Measurements from ENCODE around the gene NSMF. TPM values are rescaled to one million over a fixed set of nuclear protein-coding genes. Genes with fewer than 3 reads are reported as not detected.

The NSMF gene
- total and polyA plus RNA-seq, 10 of the 15 experiments (the other 5 are each of a cell fraction or from before 2014, with no cell fraction given): 0.13 to 44.3 (median 13.4) TPM

DNA sequence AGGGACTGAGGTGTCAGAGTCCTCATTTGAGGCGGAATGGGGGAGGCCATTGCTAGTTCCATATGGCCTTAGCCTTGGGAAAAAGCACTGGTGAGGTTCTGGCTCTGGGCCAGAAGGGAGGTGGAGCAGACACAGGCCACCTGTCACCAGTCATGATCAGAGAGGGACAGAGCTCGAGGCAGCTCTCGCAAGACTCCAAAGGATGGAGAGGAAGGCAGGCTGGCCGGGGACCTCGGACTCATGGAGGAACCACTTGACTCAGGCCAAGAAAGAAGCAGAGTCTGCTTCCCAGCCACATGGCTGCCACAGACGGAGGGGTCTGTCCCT is 29.2 kb upstream of the NSMF start (continued):
- TF ChIP-seq ZBTB11 (CRISPR knock-in tag; IDR thresholded peaks at IDR 0.05): no peak
- no peak for TF ChIP-seq ESRRA (IDR thresholded peaks at IDR 0.05; ENCODE audit: low read length)
- no peak for TF ChIP-seq NR2C1 (IDR thresholded peaks at IDR 0.05)
- no peak for TF ChIP-seq NR2F1 (conservative IDR thresholded peaks at IDR 0.05)

DNA sequence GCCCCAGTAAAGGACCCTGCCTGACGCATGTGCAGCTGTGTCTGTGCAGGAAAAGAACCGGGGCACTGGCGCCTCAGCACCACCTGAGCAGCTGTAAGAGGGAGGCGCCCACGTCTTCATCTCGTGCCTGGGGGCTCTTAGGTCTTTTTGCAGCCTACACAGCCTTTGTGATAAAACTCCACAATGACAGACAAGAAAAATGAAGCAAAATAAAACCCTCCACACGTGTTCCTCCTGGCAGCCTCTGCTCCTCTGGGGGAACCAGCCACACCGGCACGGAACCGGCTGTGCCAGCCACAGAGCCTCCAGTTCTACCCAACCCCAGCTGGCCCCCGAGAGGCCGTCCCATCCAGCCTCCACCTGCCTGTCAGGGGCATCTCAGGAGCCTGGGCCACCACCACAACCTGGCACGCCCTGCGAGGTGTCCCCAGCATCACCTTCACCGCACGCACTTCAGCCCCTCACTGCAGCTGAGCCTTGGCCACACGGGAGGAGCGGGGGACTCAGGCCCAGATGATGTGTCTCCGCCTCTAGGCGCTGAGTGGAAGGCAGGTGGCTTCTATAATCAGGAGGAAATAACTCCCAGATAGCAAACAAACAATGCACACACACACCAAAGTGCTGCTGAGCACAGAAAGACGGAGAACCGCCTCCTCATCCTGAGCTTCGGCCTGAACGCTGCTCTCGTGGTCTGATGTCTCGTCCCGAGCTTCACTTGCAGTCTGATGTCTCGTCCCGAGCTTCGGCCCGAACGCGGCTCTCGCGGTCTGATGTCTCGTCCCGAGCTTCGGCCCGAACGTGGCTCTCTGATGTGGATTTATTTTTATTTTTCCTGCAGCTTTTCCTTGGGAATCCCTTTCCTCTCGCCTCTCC is 28.6 kb upstream of the NSMF start:
- 55% methylated on average over 41 of the region's 41 CpGs for WGBS (ENCODE audit: insufficient coverage, insufficient replicate concordance, low lambda C conversion rate, missing lambda C conversion rate)
- ChIA-PET RAD21 (ENCODE audit: unreplicated experiment) (no interaction called here), POLR2A (no interaction called here), SMC1A (ENCODE audit: uncharacterized antibody, unreplicated experiment) (no interaction called here), CTCF (no interaction called here)
- Histone ChIP-seq H3K9ac (ENCODE audit: control insufficient read depth, insufficient read depth, low read length) (no peak overlapping the region), H3K27ac (ENCODE audit: control insufficient read depth, insufficient read depth) (no peak overlapping the region), H2AFZ (ENCODE audit: control insufficient read depth, low read depth, low read length) (no peak overlapping the region), H3K79me2 (ENCODE audit: control insufficient read depth, insufficient read depth, low read length) (no peaks in the 10 kb centered on the region), H3K36me3 (ENCODE audit: control insufficient read depth in 2 of 2, insufficient read depth in 2 of 2, low read length in 1 of 2) (no peaks in the 10 kb centered on the region), H3K4me1 (ENCODE audit: control insufficient read depth, insufficient read depth, low read length) (no peaks in the 10 kb centered on the region), H3K9me3 (replicated peaks; ENCODE audit: control insufficient read depth, insufficient read depth, low read length) (no peaks in the 10 kb centered on the region), H3K27me3 (replicated peaks in 1 of 2; ENCODE audit: control insufficient read depth in 2 of 2, insufficient read depth in 2 of 2, low read length in 1 of 2) (no peaks in the 10 kb centered on the region), H4K20me1 (ENCODE audit: control insufficient read depth, insufficient read depth) (no peaks in the 10 kb centered on the region), H3K4me3 (no peak overlapping the region), H3K4me2 (ENCODE audit: control insufficient read depth, insufficient read depth) (no peak overlapping the region)
- FAIRE-seq: no peak
- in situ Hi-C loops (cut with MboI): no loop called here
- no TSS peak for BruUV-seq (replicated peaks)
- DNase-seq (ENCODE audit: low read depth, low spot score): no peak
- intact Hi-C loops (cut with micrococcal nuclease; ENCODE audit: unreplicated experiment): no loop called here
- ATAC-seq: no peak
- TF ChIP-seq ETV6 (conservative IDR thresholded peaks at IDR 0.05 in 1 of 2, IDR thresholded peaks at IDR 0.05 in 1 of 2; ENCODE audit: borderline replicate concordance in 1 of 2, low read depth in 1 of 2) (no peak), BCL11A (IDR thresholded peaks at IDR 0.05; ENCODE audit: low read depth, low read length) (no peak), GABPA (IDR thresholded peaks at IDR 0.05; ENCODE audit: low read depth) (no peak), RBBP5 (conservative IDR thresholded peaks at IDR 0.05) (no peak), SMARCA5 (IDR thresholded peaks at IDR 0.05) (no peak), JUNB (IDR thresholded peaks at IDR 0.05) (no peak), BMI1 (IDR thresholded peaks at IDR 0.05; ENCODE audit: borderline replicate concordance) (no peak), CREB1 (IDR thresholded peaks at IDR 0.05; ENCODE audit: low read depth) (no peak), NFIC (IDR thresholded peaks at IDR 0.05; ENCODE audit: low read depth, low read length) (no peak), ZNF24 (IDR thresholded peaks at IDR 0.05) (no peak), MTA3 (IDR thresholded peaks at IDR 0.05; ENCODE audit: borderline replicate concordance, low read length) (no peak), EP300 (IDR thresholded peaks at IDR 0.05; ENCODE audit: borderline replicate concordance in 1 of 2, control insufficient read depth in 1 of 2, low read depth in 2 of 2, low read length in 2 of 2) (no peak)
- TF ChIP-seq, protein P1, sequence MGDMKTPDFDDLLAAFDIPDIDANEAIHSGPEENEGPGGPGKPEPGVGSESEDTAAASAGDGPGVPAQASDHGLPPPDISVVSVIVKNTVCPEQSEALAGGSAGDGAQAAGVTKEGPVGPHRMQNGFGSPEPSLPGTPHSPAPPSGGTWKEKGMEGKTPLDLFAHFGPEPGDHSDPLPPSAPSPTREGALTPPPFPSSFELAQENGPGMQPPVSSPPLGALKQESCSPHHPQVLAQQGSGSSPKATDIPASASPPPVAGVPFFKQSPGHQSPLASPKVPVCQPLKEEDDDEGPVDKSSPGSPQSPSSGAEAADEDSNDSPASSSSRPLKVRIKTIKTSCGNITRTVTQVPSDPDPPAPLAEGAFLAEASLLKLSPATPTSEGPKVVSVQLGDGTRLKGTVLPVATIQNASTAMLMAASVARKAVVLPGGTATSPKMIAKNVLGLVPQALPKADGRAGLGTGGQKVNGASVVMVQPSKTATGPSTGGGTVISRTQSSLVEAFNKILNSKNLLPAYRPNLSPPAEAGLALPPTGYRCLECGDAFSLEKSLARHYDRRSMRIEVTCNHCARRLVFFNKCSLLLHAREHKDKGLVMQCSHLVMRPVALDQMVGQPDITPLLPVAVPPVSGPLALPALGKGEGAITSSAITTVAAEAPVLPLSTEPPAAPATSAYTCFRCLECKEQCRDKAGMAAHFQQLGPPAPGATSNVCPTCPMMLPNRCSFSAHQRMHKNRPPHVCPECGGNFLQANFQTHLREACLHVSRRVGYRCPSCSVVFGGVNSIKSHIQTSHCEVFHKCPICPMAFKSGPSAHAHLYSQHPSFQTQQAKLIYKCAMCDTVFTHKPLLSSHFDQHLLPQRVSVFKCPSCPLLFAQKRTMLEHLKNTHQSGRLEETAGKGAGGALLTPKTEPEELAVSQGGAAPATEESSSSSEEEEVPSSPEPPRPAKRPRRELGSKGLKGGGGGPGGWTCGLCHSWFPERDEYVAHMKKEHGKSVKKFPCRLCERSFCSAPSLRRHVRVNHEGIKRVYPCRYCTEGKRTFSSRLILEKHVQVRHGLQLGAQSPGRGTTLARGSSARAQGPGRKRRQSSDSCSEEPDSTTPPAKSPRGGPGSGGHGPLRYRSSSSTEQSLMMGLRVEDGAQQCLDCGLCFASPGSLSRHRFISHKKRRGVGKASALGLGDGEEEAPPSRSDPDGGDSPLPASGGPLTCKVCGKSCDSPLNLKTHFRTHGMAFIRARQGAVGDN (IDR thresholded peaks at IDR 0.05): no peak
